Urinary bladder (tissue), 4 donors: ENCODE data around the gene GLI2. TPM values are rescaled to one million over a fixed set of nuclear protein-coding genes. Genes with fewer than 3 reads are reported as not detected.

Experiments used
- DNase-seq: peaks from one replicate; pipeline ENCODE4 v3.0.0-alpha.2; 2015; ENCODE audit errors: extremely low spot score
- H3K27ac ChIP-seq: one replicate; pipeline ENCODE4 v1.5.1; 2013; ENCODE audit warnings: low read depth, mild to moderate bottlenecking, moderate library complexity
- H3K36me3 ChIP-seq: one replicate; pipeline ENCODE4 v1.6.1; 2013; ENCODE audit warnings: mild to moderate bottlenecking, moderate library complexity; ENCODE audit not compliant: insufficient read depth
- H3K4me1 ChIP-seq: one replicate; pipeline ENCODE4 v1.6.1; 2013; ENCODE audit warnings: mild to moderate bottlenecking, moderate library complexity; ENCODE audit not compliant: insufficient read depth
- H3K4me3 ChIP-seq: one replicate; pipeline ENCODE4 v1.5.1; 2013; ENCODE audit warnings: low read depth, low read length
- whole genome bisulfite sequencing: extraction: QIAGEN DNeasy Blood & Tissue Kit; methylation state at CpG from one replicate; pipeline ENCODE4 v1.1.7; 2013; 5-methylcytosine and 5-hydroxymethylcytosine counted together
- polyA plus RNA-seq: library from polyadenylated mRNA; stranded (reverse); fragments of 200-250 nt; gene quantifications from one replicate; pipeline ENCODE4 v1.2.3, GENCODE V29; 2013
- total RNA-seq: library from RNA; depleted of rRNA; stranded (reverse); fragments of >200 nt; gene quantifications from one replicate; pipeline ENCODE4 v1.2.3, GENCODE V29; 2014
- donor health status: healthy with polysubstance abuse.
- donor health status: healthy.

GLI2 gene
- total and polyA plus RNA-seq, 2 donors = 5.9 to 11.3 TPM

GRCh38 chr2:120770176-120770575, 34.5 kb downstream of the GLI2 start:
- Histone ChIP-seq H3K36me3 (no peaks in the 10 kb centered on the region), H3K27ac (no peak overlapping the region), H3K4me1 (no peaks in the 10 kb centered on the region), H3K4me3 (no peak overlapping the region)
- DNase-seq = no peak
- WGBS = 95% methylated on average over 4 of the region's 4 CpGs

GRCh38 chr2:120770641-120771040, 35.0 kb downstream of the GLI2 start:
- 93% methylated on average over 6 of the region's 6 CpGs for WGBS
- no peaks in the 10 kb centered on the region for H3K4me1 ChIP-seq
- H3K36me3 ChIP-seq = no peaks in the 10 kb centered on the region
- no peak overlapping the region for H3K4me3 ChIP-seq
- no peak for DNase-seq
- no peak overlapping the region for H3K27ac ChIP-seq

- Histone ChIP-seq H3K4me1 (no peaks in the 10 kb centered on the region), H3K4me3 (no peak overlapping the region), H3K27ac (peak overlapping the region; percentile 13), H3K36me3 (no peaks in the 10 kb centered on the region)
- no peak for DNase-seq
- WGBS = 49% methylated on average over 14 of the region's 14 CpGs
Observed at GRCh38 chr2:120771111-120771780, 35.6 kb downstream of the GLI2 start.

GRCh38 chr2:120771781-120772208, 36.1 kb downstream of the GLI2 start:
- Histone ChIP-seq H3K4me1 (no peaks in the 10 kb centered on the region), H3K36me3 (no peaks in the 10 kb centered on the region), H3K27ac (no peak overlapping the region), H3K4me3 (no peak overlapping the region)
- no peak for DNase-seq
- 44% methylated on average over 5 of the region's 5 CpGs for WGBS

GRCh38 chr2:120772261-120772660, 36.6 kb downstream of the GLI2 start:
- H3K36me3 ChIP-seq = no peaks in the 10 kb centered on the region
- WGBS = 84% methylated on average over 5 of the region's 5 CpGs
- no peaks in the 10 kb centered on the region for H3K4me1 ChIP-seq
- no peak for DNase-seq
- no peak overlapping the region for H3K27ac ChIP-seq
- no peak overlapping the region for H3K4me3 ChIP-seq

GRCh38 chr2:120773186-120773800, 37.6 kb downstream of the GLI2 start:
- Histone ChIP-seq H3K36me3 (no peaks in the 10 kb centered on the region), H3K4me3 (no peak overlapping the region), H3K4me1 (no peaks in the 10 kb centered on the region), H3K27ac (no peak overlapping the region)
- WGBS = 96% methylated on average over 17 of the region's 17 CpGs
- no peak for DNase-seq

- no peaks in the 10 kb centered on the region for H3K36me3 ChIP-seq
- 90% methylated on average over 5 of the region's 5 CpGs for WGBS
- H3K4me3 ChIP-seq = no peak overlapping the region
- no peaks in the 10 kb centered on the region for H3K4me1 ChIP-seq
- no peak for DNase-seq
- H3K27ac ChIP-seq = no peak overlapping the region
Observed at GRCh38 chr2:120774557-120775160, 39.0 kb downstream of the GLI2 start.

- DNase-seq = no peak
- no peaks in the 10 kb centered on the region for H3K36me3 ChIP-seq
- 93% methylated on average over 17 of the region's 17 CpGs for WGBS
- no peaks in the 10 kb centered on the region for H3K4me1 ChIP-seq
- H3K27ac ChIP-seq = no peak overlapping the region
- no peak overlapping the region for H3K4me3 ChIP-seq
Observed at GRCh38 chr2:120775194-120775593, 39.5 kb downstream of the GLI2 start.

- H3K4me3 ChIP-seq = no peak overlapping the region
- WGBS = 96% methylated on average over 15 of the region's 15 CpGs
Observed at GRCh38 chr2:120775801-120776589, 40.3 kb downstream of the GLI2 start.

GRCh38 chr2:120776649-120777048, 41.0 kb downstream of the GLI2 start:
- H3K27ac ChIP-seq = no peak overlapping the region
- no peaks in the 10 kb centered on the region for H3K36me3 ChIP-seq
- no peaks in the 10 kb centered on the region for H3K4me1 ChIP-seq
- DNase-seq = no peak
- 90% methylated on average over 9 of the region's 9 CpGs for whole genome bisulfite sequencing
- no peak overlapping the region for H3K4me3 ChIP-seq

More at GRCh38 chr2:120775801-120776589, 40.3 kb downstream of the GLI2 start:
- Histone ChIP-seq H3K4me1 (no peaks in the 10 kb centered on the region), H3K27ac (no peak overlapping the region), H3K36me3 (no peaks in the 10 kb centered on the region)
- no peak for DNase-seq

GRCh38 chr2:120777170-120777751, 41.6 kb downstream of the GLI2 start:
- no peak overlapping the region for H3K4me3 ChIP-seq
- H3K36me3 ChIP-seq = no peaks in the 10 kb centered on the region
- H3K4me1 ChIP-seq = no peaks in the 10 kb centered on the region
- no peak overlapping the region for H3K27ac ChIP-seq
- 88% methylated on average over 14 of the region's 14 CpGs for WGBS
- DNase-seq = no peak

- H3K36me3 ChIP-seq = no peaks in the 10 kb centered on the region
- no peak for DNase-seq
- no peaks in the 10 kb centered on the region for H3K4me1 ChIP-seq
- no peak overlapping the region for H3K4me3 ChIP-seq
- 97% methylated on average over 5 of the region's 5 CpGs for WGBS
- H3K27ac ChIP-seq = no peak overlapping the region
Observed at GRCh38 chr2:120777787-120778186, 42.1 kb downstream of the GLI2 start.

GRCh38 chr2:120778244-120778643, 42.6 kb downstream of the GLI2 start:
- no peaks in the 10 kb centered on the region for H3K36me3 ChIP-seq
- no peaks in the 10 kb centered on the region for H3K4me1 ChIP-seq
- 86% methylated on average over 12 of the region's 12 CpGs for WGBS
- H3K4me3 ChIP-seq = no peak overlapping the region
- DNase-seq = no peak
- H3K27ac ChIP-seq = no peak overlapping the region
